HG03460 (cell line): ENCODE results near the gene CMTM3.
"Not testable (repeated sequence)": the region's sequence is repeated elsewhere in the genome, so short reads cannot be mapped to it uniquely, and the experiment has no call there.

ENCODE experiments used
- ATAC-seq: cut with Tn5 transposase; IDR thresholded peaks from one replicate; pipeline ENCODE4 v1.9.1; 2021; ENCODE audit not compliant: unreplicated experiment

Gene CMTM3

GRCh38 chr16:66631558-66631957 lies 27.1 kb downstream of the CMTM3 start:
- ATAC-seq: not testable (repeated sequence)

DNA sequence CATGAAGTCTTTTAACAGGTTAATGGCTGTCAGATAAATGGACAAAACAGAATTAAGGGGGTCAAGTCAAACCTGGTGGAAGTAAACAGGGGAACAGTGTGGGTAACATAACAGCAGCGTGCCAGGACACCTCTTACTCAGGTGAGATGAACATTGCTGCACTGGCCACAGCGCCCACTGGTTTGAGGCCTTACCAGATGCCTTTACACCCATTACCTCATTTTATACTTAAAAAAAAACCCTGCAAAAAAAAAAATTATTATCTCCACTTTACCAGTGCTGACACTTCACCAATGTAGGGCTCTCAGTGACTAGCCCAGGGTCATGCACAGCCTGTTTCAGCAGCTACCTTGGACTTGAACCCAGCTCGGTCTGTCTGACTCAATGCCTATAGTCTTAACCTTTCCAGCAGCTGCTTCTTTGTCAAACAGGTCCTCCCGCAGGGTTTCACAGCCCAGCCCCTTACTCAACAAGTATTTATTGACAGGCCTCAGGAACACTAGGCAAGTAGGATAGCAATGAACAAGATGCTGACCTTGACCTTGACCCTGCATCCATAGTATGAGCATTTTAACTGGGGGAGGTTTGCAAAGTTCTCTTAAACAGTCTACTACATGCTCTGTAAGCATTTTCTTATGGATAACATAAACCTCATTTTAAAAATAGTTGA lies 30.2 kb downstream of the CMTM3 start:
- no peak for ATAC-seq

DNA sequence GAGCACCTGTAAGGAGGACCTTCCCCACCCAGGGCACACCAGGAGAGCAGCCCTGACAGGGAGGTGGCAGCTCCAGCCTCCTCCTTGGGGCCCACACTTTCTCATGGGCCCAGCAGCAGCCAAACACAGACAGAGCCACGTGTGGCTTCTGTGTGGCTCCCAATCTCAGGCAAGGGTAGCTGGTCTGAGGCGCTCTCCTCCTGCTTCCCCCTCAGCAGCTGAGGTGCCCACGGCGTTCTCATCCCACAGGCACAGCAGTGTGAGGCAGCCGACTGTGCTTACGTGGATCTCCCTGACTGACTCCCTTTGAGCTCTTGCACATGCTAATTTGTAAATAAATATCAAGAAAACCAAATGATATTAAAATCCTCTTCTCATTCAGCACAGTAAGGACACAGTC lies 30.9 kb downstream of the CMTM3 start:
- ATAC-seq: no peak

DNA sequence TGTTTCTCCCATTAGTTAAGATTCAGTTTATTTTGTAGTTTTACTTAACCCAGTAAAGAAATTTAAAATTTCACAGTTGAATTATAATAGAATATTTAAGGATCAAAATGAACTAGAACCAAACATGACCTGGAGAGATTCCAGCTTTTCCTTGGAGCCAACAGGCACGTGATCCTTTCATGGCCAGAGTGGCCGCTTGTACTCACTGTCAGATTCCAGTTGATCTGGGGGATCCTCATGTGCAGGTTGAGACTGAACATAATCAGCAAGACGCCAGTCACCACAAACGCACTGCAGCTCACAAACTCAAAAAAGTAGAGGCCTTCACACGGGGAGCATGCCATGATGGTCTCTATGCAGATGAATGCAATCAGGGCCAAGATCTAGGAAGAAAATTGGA lies 31.7 kb downstream of the CMTM3 start:
- no peak for ATAC-seq

DNA sequence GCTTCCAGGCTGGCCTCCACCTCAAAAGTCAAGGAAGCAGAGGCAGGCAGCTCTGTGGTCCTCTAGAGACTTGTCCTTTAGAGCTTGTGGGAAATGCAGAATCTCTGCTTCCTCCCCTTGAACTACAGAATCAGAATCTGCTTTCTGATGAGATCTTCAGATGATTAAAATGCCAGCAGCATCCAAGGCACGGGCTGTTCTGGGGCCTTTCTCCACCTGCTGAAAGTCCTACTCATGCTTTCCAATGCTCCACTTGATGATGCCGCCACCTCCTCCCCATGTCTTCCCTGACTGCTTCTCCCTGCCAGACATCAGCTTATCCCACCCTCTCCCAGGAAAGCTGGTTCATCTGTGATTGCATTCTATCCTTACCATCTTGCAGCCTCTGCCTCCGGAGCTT lies 33.3 kb downstream of the CMTM3 start:
- ATAC-seq: no peak

DNA sequence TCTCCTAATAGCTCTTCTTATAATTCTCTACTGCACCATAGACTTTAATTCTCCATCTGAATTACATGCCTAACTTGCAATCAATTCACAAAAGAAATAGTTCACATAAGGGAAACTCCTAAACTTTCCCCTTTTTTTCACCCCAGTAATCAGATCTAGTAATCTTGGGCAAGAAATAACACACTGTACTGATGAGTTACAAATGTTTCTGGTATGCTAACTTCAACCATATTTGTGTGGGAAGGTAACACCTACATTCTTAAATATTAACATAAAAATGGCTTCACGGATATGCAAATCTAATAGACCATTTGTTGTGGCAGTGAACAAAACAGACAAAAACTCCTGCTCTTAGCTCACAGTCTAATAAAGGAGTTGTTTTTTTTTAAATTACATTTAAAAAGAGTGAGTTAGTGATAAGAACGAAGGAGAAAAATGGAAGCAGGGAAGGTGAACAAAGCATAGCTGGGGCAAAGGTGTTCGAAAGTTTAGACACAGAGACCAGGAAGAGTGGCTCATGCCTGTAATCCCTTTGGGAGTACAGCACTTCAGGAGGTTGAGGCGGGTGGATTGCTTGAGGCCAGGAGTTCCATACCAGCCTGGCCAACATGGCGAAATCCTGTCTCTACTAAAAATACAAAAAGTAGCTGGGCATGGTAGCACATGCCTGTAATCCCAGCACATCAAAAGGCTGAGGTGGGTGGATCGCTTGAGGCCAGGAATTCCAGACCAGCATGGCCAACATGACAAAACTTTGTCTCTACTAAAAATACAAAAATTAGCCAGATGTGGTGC lies 34.8 kb downstream of the CMTM3 start:
- no peak for ATAC-seq

DNA sequence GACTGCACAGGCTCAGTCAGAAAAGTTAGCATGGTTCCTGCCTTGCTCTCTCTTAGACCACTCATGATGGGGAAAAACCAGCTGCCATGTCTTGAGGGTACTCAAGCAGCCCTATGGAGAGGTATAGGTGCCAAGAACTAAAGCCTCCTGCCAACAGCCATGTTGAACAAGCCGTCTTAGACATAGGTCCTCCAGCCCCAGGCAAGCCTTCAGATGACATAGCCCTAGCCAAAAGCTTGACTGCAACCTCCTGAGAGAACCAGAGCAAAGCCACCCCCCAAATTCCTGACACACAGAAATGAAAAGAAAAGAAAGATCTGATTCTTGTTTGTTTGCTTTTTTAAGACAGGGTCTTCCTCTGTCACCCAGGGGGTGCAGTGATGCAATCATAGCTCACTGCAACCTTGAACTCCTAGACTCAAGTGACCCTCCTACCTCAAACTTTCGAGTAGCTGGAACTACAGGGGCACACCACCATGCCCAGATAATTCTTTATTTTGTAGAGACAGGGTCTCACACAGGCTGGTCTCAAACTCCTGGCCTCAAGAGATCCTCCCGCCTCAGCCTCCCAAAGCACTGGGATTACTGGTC lies 36.3 kb downstream of the CMTM3 start:
- ATAC-seq: no peak

DNA sequence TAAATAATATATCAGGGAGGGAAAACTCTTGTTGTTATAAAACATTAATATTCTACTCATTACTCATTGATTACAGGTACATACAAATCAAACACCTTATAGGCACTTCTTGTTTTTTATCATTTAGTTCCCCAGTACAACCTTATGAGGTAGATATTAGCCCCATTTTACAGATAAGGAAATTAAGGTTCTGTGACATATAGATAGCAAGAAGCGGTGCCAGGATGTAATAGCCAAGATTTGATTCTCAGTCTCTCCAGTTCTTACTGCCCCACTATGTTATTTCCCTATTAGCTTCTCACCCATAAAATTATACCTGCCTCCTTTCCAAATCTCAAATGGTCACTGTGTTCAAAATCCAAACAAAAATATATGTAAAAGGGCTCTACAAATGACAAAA lies 36.9 kb downstream of the CMTM3 start:
- no peak for ATAC-seq

DNA sequence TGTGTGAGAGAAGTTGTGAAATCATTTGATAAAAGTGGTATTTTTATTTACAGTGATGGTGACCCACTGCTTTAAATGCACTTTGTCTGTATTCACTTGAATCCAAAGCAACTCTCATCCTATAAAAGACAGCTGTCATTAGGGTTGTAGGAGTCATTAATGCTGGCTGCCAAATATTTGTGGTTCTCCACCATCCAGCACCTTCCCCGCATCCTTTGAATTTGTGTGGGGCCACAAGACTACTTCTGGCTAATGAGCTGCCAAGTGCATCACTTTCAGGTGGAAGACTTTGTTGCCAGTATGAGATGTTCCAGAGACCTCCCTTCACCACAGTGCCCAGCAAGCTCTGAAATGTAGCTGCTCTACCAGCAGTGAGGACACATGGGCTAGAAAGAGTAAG lies 43.4 kb downstream of the CMTM3 start:
- no peak for ATAC-seq

GRCh38 chr16:66649167-66649566 lies 44.7 kb downstream of the CMTM3 start:
- ATAC-seq: no peak

GRCh38 chr16:66649636-66650205 lies 45.2 kb downstream of the CMTM3 start:
- ATAC-seq: no peak

- peak; percentile 87 for ATAC-seq
Measured at GRCh38 chr16:66650707-66651473, 46.4 kb downstream of the CMTM3 start.

- no peak for ATAC-seq
Measured at GRCh38 chr16:66651474-66651765, 46.9 kb downstream of the CMTM3 start.

GRCh38 chr16:66651965-66652364 lies 47.5 kb downstream of the CMTM3 start:
- ATAC-seq: no peak

GRCh38 chr16:66652661-66653360 lies 48.3 kb downstream of the CMTM3 start:
- no peak for ATAC-seq

GRCh38 chr16:66653581-66654350 lies 49.3 kb downstream of the CMTM3 start:
- no peak for ATAC-seq

DNA sequence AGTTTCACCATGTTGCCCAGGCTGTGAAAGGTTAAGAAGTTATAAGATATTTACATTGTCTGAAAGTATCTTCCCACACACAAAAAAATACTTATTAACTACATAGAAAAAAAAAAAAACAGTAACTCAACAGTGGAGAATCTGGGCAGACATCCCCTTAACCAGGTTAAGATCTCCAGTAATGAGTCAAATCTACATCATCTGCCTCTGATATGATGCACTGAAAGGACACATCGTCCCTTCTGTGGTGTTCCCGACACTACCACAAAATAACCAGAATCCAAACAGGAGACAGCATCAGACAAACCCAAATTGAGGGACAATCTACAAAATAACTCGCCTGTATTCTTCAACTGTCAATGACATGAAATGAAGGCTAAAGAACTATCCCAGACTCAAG lies 52.0 kb downstream of the CMTM3 start:
- no peak for ATAC-seq

DNA sequence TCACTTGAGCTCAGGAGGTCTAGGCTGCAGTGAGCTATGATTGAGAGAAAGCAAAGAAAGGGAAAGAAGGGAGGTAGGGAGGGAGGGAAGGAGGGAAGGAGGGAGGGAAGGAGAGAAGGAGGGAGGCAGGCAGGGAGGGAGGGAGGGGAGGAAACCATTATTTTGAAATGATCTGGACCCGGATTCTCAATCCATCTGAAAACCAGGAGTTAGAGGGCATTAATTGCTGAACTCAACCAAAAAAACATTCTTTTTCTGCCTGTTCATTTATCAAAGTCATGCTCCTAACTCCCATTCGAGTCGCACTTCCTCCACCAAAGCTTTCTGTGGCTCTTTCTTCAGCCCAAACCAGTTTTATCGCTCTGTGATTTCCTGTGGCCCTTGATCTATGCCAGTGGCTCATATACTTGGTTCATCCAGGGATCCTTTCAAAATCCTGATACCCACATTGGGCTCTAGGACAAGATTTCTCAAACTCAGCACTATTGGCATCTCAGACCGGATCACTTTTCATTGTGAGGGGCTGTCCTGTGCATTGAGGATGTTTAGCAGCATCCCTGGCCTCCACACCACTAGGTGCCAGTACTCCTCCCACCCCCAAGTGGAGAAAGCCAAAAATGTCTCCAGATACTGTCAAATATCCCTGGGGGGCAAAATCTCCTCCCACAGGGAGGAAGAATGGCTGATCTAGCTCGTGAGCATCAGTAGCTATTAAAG lies 53.8 kb downstream of the CMTM3 start:
- no peak for ATAC-seq

DNA sequence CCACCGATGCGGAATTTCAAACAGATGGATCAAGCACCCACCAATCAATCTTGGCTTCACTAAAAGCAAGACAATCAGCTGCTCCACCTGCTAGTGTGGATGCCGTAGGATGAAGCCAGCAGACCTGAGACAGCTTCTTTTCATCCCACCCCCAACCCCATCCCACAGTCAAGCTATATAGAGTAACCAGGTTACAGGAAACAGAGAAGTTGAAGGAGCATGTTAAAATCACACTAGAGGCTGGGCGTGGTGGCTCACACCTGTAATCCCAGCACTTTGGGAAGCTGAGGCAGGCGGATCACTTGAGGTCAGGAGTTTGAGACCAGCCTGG lies 54.3 kb downstream of the CMTM3 start:
- no peak for ATAC-seq
